C1 segment of cervical spinal cord (tissue), 14 donors: Measurements from ENCODE around the gene ATP10A.

Experiments
- DNase-seq, 14 donors: peaks; one replicate each; lab custom pipeline; 2025; lab: John Stamatoyannopoulos, UW

The ATP10A gene

DNA sequence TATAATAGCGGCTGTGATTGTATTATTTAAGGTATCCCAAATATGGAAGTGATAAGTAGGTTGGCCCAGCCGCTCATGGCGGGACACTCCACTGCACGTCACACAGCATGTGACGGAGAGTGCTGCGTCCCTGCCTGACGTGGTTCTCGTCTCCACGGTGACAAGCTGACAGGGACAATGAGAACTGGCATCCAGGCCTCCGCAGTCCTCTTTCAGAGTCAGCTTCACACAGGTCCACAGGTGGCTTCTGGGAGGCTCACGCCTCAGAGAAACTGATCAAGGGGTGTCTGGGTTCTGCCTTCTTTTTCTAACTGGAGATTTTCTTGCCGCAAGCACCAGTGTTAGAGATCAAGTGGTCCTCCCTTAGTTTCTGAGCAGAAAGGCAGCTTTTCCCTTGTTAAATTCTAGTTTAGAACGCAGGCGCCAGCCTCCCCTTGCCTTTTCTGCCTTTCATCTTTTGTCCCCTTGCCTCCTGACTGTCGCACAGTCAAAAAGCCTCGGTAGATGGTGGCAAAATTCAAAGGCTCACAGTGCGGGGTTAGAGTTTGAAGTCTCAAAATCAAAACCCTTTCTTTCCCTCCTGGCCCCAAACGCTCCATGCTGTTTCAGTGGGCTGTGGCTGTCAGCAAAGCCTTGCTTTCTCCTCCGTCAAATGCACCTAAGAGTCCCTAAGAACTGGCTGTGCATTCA, 120.9 kb downstream of the ATP10A start:
- DNase-seq = no peak

DNA sequence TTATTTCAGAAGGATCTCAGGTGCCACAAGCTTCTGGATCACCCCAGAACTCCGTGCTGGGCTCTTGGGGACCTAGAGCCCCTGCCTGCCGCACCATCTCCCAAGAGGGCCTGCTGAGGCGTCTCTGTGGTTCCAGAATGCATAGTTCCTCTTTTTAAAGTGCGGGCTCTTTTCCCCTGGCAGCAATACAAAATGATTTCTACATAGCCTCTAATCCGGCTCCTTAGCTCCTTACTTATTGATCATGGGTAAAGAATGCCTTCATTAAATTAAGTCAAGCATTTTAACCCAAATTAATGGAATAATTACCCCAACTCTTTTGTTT, 121.9 kb downstream of the ATP10A start:
- DNase-seq = no peak

DNA sequence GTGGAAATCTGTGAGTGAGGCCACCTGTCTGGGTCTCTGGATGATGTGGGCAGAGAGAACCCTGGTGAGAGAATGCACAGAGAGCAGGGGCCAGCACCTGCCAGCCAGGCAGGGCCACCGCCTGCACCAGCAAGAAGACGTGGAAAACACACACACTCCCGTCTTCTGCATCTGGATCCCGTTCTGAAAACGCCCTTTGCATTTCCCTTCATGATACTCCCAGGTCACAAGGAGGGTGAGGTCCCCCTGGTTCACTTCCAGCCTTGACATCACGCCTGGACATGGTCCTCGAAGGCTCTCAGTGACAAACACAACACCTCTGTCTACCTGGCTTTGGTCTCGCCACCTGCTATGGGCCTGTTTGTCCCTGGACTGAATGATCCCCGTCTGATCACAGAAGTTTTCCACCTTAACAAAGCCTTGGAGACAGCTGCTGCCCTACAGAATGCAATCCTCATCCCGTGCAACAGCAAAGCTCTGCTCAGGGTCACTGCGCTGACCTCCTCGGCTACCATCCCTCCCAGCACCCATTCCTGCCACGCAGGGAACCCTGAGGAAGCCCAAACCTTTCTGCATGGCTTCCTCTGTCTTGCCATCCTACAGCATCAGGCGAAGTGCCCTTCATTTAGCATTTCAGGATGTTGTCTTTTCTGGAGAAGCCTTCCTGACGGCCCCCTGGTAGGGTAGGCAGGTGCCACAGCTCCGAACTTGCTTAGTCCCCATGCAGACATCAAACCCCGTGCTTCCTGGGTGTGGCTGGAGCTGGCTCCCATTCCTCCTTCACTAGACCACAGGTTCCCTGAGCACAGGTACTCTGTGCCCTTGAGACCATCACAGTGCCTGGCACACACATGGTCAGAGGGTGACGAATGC, 122.5 kb downstream of the ATP10A start:
- no peak for DNase-seq

GRCh38 chr15:25739687-25740121, 123.4 kb downstream of the ATP10A start:
- DNase-seq = no peak

DNA sequence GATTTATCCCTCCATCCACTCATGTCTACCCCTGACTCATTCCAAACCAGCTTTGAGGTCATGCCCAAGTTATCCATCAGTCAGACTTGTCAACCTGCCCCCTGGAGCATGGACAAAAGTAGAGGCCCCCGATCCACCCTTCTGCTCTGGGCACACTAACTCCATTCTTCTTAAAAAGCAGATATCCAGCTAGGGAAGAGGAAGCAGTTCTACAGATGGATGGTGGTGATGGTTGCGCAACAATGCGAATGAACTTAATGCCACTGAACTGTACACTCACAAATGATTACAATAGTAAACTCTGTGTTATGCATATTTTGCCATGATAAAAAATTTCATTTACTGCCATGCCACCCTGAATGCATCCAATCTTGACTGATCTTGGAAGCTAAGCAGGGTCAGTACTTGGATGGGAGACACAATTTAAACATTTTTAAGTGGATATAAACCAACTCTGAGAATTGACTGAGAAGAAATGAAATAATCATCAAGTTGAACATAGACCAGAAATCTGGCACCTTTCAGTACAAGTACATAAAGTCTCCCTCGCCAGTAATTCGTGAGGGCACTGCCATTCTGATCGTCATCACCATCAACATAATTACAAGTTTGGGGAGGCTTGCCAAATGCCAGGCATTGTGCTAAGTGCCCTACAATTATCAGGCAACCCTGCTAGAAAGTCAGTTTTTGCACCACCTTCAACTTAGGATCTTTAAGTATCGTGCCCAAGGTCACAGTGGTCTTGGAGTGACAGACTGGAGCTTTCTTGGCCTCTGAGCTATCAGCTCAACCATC, 124.8 kb downstream of the ATP10A start:
- DNase-seq = no peak

- no peak for DNase-seq
These were observed 125.9 kb downstream of the ATP10A start for GRCh38 chr15:25737218-25737643.

DNA sequence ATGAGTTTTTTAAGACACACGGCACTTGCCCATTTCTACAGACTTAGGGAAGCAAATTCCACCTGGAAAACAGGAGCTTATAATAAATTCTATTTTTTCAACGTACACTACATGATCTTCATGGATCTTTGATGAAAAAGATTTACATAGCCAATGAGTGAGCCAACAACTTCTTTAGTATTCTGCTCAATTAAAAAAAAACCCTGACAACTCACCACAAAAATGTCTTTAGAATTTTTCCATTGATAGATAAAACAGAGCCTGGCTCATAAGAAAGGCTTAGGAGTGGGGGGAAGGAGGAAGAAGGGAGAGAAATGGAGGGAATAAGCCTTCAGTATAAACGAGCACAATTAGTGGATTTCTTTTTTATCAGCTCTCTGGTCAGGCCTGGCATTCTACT, 126.7 kb downstream of the ATP10A start:
- no peak for DNase-seq

GRCh38 chr15:25735550-25736384, 127.4 kb downstream of the ATP10A start:
- DNase-seq = peak in 1 of 14 donors; percentile 28

- no peak for DNase-seq
These were observed 128.3 kb downstream of the ATP10A start for GRCh38 chr15:25734680-25735355.

DNA sequence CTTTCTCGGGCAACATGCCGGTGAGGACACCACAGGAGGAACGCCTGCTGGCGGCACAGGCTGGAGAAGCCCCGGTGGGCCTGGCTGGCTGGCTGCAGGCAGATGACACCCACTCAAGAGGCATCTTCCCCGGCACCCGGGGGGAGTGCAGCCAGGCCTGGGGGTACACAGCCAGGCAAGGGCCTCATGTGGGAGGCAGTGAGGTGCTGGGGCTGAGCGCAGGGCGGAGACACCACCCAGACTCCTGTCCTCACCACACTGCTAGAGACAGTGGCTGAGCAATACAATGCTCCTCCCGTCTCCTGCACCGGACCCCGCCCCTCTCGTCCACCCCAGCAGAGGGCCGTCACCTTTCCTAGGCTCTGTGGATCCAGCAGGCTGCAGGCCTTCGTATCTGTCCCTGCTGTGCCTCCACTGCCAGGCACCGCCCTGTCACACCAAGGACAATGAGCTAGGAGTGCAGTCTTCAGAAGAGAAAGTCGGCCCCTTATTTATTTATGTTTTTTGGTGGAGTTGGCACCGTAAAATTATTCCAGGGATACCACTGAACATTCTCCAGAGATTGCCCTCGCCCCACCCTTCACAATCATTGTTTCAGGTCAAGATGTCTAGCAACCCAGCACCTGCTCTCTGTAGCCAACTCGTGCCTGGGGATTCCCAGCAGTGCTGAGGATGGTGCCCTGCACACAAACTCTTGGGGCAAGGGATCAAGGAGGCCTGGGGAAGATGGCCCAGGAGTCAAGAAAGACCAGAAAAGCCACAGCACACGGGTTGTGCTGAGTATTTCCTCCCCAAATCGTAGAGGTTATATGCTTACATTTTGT, 129.1 kb downstream of the ATP10A start:
- no peak for DNase-seq

GRCh38 chr15:25733036-25733855, 129.9 kb downstream of the ATP10A start:
- no peak for DNase-seq

GRCh38 chr15:25732191-25732590, 130.9 kb downstream of the ATP10A start:
- DNase-seq = no peak

GRCh38 chr15:25731411-25731810, 131.7 kb downstream of the ATP10A start:
- no peak for DNase-seq

GRCh38 chr15:25730918-25731317, 132.2 kb downstream of the ATP10A start:
- DNase-seq = no peak

GRCh38 chr15:25728816-25729215, 134.3 kb downstream of the ATP10A start:
- DNase-seq = no peak

DNA sequence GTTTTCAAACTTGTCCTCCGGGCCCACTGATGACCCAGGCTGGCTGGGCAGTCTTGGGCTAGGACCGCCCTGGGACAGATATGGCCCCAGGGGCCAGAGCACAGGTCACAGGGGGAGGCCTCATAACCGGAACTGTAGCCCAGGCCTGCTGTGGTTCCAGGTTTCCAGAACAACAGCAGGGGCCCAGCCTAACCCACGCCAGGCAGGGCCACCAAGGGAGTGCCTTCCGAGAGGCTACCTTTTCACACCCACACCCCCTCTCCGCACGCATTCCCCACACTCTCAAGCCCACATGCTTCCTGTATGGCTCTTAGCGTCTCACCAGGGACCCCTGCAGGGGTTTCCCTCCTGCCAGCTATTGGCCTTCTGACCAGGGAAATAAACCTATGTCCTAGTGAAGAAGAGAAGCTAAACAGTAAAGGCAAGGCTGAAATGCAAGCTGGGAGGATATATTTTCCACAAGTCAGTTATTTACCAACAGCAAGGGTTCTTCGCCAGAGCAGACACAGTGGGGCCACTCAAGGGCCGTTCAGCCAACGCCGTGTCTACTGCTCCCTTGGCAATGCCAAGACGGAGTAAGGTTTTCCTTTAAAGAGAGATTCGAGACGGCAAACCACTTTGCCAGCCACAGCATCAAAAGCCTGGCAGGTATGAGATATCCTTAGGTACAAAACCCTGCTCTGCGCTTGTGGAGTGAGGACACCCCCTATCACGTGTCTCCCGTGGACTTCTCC, 135.1 kb downstream of the ATP10A start:
- no peak for DNase-seq

DNA sequence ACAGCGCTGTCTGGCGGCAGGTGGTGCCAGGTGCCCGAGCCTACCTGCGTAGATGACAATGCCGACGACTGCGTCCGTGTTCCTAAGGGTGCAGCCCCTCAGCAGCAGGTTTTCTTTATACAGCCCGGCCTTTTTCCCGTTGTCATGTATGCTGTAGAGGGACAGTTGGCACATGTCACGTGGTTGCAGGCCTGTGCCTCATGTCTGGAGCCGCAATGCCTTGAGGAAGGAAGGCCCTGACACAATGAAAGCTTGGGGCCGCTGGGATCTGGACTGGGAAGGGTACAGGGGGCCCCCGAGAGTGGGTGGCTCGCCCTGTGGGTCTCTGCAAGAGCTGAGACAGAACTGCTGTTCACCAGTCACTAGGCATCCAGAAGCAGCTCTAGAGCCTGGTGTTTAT, 136.0 kb downstream of the ATP10A start:
- no peak for DNase-seq

- no peak for DNase-seq
These were observed 137.4 kb downstream of the ATP10A start for GRCh38 chr15:25725758-25726157.
